Lung microvascular endothelial cell (primary cell): Measurements from ENCODE around the gene HMG20B. TPM values are rescaled to one million over a fixed set of nuclear protein-coding genes. Genes with fewer than 3 reads are reported as not detected.

ENCODE experiments used
- DNase-seq, 2 donors: peaks; one replicate each; pipeline versions ENCODE4 v3.0.0 to v3.0.0-alpha.2; 2010; ENCODE audit warnings: low read depth in 2 of 2
- total RNA-seq: library from RNA; depleted of rRNA; stranded (reverse); fragments of >200 nt; gene quantifications from 2 replicates; pipeline ENCODE4 v1.2.1, GENCODE V29; 2014

Gene HMG20B
- total RNA-seq, 1 donor from 2014 or later = 60.5 TPM

GRCh38 chr19:3607303-3608078, 34.7 kb downstream of the HMG20B start:
- peak; percentile 40 to 42 for DNase-seq

- no peak for DNase-seq
Observed at GRCh38 chr19:3608079-3608641, 35.4 kb downstream of the HMG20B start.

GRCh38 chr19:3608750-3609322, 36.1 kb downstream of the HMG20B start:
- DNase-seq = peak; percentile 54 to 55

- DNase-seq = no peak
Observed at GRCh38 chr19:3609779-3610719, 37.3 kb downstream of the HMG20B start.

GRCh38 chr19:3610745-3611717, 38.3 kb downstream of the HMG20B start:
- DNase-seq = no peak

GRCh38 chr19:3611841-3612240, 39.1 kb downstream of the HMG20B start:
- DNase-seq = no peak

- no peak for DNase-seq
Observed at GRCh38 chr19:3612330-3612729, 39.6 kb downstream of the HMG20B start.

- no peak for DNase-seq
Observed at GRCh38 chr19:3612901-3613741, 40.4 kb downstream of the HMG20B start.

GRCh38 chr19:3613818-3614661, 41.3 kb downstream of the HMG20B start:
- DNase-seq = no peak

GRCh38 chr19:3614858-3615505, 42.2 kb downstream of the HMG20B start:
- DNase-seq = no peak

GRCh38 chr19:3615524-3616135, 42.9 kb downstream of the HMG20B start:
- DNase-seq = no peak

GRCh38 chr19:3617463-3617862, 44.7 kb downstream of the HMG20B start:
- DNase-seq = no peak

- peak; percentile 58 to 77 for DNase-seq
Observed at GRCh38 chr19:3618144-3618810, 45.5 kb downstream of the HMG20B start.

GRCh38 chr19:3618811-3619630, 46.3 kb downstream of the HMG20B start:
- DNase-seq = no peak

- DNase-seq = no peak
Observed at GRCh38 chr19:3619631-3620012, 46.9 kb downstream of the HMG20B start.

- DNase-seq = no peak
Observed at GRCh38 chr19:3620145-3620816, 47.5 kb downstream of the HMG20B start.
